ENCODE data around the gene ST6GALNAC4.

DNA sequence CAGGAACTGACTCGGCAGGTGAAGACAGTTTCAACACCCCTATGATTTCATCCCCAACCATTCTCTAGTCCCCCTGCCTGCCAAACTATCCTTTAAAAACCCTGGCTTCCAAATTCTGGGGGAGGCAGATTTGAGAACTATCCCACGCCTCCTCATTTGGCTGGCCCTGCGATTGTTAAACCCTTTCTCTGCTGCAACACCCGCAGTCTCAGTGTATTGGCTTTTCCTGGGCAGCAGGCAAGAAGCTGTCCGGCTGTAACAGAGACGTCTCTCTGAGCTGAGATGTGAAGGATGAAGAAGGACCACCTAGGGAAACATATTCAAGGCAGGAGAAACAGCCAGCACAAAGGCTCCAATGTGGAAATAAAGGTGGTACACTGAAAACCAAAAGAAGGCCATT, 24.0 kb downstream of the ST6GALNAC4 start:
- no peak for TF ChIP-seq ZNF26 (tag by site-specific recombination; IDR thresholded peaks at IDR 0.05)
- no peak for TF ChIP-seq ZNF23 (tag by site-specific recombination; IDR thresholded peaks at IDR 0.05; ENCODE audit: borderline replicate concordance)
- TF ChIP-seq ZBTB20 (tag by site-specific recombination; IDR thresholded peaks at IDR 0.05): no peak
- TF ChIP-seq ZNF639 (tag by site-specific recombination; IDR thresholded peaks at IDR 0.05): no peak
- TF ChIP-seq ZNF792 (tag by site-specific recombination; IDR thresholded peaks at IDR 0.05): no peak
- no peak for TF ChIP-seq CTCF (tag by site-specific recombination; IDR thresholded peaks at IDR 0.05)
